GM13977 (cell line): ENCODE data around the gene CD14.

ENCODE experiments used
- DNase-seq: peaks from one replicate; pipeline ENCODE4 v3.0.0; 2012; ENCODE audit warnings: low spot score
- CTCF ChIP-seq: IDR thresholded peaks from 2 replicates; pipeline ENCODE4 v1.5.1; 2012; ENCODE audit warnings: mild to moderate bottlenecking, control low read depth; ENCODE audit not compliant: insufficient read depth; ENCODE audit errors: extremely low read depth, missing control alignments
- in situ Hi-C: fragments of 300-500 bp; cut with MboI; formaldehyde crosslinking; loops from one replicate; pipeline ENCODE4 v1.12.0; 2022; ENCODE audit warnings: low sequenced_read_pairs, low pct_unique_long_range_greater_than_20kb, mixed read lengths, inconsistent platforms; ENCODE audit not compliant: unreplicated experiment

The CD14 gene

GRCh38 chr5:140635291-140636257, 2.6 kb upstream of the CD14 start:
- no peak for TF ChIP-seq CTCF
- no peak for DNase-seq
- in situ Hi-C loops, result loop anchor here (10.0 kb wide), 1 partner anchor 261 kb away; no protein-coding TSS in a partner anchor

GRCh38 chr5:140634103-140634502, 1.1 kb upstream of the CD14 start:
- in situ Hi-C loops, result loop anchor here (10.0 kb wide), 1 partner anchor 259 kb away; no protein-coding TSS in a partner anchor
- no peak for DNase-seq

GRCh38 chr5:140633501-140633900, 526 bp upstream of the CD14 start:
- in situ Hi-C loops, result loop anchor here (10.0 kb wide), 1 partner anchor 259 kb away; no protein-coding TSS in a partner anchor
- TF ChIP-seq CTCF, result no peak
- DNase-seq, result no peak

More at GRCh38 chr5:140634103-140634502, 1.1 kb upstream of the CD14 start:
- TF ChIP-seq CTCF, result no peak

- in situ Hi-C loops, result loop anchor here (10.0 kb wide), 1 partner anchor 258 kb away; no protein-coding TSS in a partner anchor
- TF ChIP-seq CTCF, result no peak
- DNase-seq, result peak; percentile 40
Observed at GRCh38 chr5:140632366-140633020, 482 bp downstream of the CD14 start.

- in situ Hi-C loops, result loop anchor here (10.0 kb wide), 1 partner anchor 257 kb away; no protein-coding TSS in a partner anchor
- peak; percentile 36 for DNase-seq
- TF ChIP-seq CTCF, result no peak
Observed at GRCh38 chr5:140631831-140632365, 1.1 kb downstream of the CD14 start.

GRCh38 chr5:140631036-140631417, 1.9 kb downstream of the CD14 start:
- in situ Hi-C loops, result loop anchor here (10.0 kb wide), 1 partner anchor 256 kb away; no protein-coding TSS in a partner anchor
- DNase-seq, result no peak
- TF ChIP-seq CTCF, result no peak
